NCI-H128 (cell line): ENCODE data around the gene EFTUD2.

Experiments
- DNase-seq: peaks from one replicate; lab custom pipeline; 2025; ENCODE audit not compliant: unreplicated experiment; lab: John Stamatoyannopoulos, UW

Gene EFTUD2

DNA sequence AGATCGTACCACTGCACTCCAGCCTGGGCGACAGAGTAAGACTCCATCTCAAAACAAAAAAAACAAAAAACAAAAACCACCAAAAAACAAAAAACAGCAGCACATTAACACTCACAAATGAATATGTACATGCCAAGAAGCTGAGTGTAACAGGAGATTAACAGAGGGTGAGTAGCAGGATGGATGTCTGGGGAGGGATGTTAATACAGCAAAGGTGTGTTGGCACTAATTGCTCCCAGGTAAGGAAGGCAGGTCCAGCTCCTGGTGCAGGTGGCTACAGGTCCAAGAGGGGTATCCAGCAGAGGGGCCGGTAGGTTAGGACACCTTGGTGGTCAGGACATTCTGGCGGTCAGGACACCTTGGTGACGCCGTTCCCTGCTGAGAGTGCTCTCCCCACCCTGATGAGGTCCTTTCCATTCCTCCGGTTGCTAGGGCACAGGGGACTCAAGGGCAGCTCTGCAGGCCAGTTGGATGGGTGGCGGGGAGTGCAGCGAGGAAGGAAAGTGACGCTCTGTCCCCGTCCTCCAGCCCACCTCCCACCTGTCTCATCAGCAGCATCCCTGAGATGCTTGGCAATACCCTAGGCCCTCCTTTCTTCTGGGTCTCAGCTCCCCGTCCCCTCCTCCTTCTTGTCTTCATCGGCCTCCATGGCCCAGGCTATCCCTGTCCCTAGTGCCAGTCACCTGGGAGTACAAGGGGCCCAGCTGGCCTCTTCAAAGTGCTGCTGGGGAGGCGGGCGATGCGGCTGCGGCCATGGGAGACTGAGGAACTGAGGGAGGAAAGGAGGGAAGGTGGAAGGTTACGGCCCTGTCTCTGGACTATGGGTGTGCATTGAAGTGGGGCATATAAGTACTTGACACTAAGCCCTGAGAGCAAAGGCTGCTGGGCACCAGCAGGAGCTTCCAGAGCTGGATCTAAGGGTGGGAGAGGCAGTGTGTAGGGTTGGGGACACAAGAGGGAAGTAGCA is 26.8 kb upstream of the EFTUD2 start:
- DNase-seq: no peak

DNA sequence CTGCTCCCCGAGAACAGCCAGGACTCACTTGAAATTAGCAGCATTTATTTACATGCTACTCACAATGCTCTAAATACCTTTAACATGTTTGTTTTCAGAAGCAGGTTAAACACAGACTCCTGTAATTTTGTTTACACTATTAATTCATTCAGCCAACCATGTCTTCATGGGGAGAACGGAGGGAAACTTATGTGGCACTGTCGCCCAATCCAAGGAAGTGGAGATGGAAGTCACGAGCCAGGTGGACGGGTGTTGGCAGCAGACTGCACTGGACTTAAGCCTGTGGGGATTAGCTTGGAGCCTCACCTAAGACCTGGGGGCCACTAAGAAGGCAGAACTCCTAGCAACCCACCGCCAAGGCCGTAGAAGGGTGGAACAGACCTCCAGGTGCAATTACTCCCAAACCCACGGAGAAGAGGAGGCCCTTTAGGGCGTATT is 24.9 kb upstream of the EFTUD2 start:
- no peak for DNase-seq

DNA sequence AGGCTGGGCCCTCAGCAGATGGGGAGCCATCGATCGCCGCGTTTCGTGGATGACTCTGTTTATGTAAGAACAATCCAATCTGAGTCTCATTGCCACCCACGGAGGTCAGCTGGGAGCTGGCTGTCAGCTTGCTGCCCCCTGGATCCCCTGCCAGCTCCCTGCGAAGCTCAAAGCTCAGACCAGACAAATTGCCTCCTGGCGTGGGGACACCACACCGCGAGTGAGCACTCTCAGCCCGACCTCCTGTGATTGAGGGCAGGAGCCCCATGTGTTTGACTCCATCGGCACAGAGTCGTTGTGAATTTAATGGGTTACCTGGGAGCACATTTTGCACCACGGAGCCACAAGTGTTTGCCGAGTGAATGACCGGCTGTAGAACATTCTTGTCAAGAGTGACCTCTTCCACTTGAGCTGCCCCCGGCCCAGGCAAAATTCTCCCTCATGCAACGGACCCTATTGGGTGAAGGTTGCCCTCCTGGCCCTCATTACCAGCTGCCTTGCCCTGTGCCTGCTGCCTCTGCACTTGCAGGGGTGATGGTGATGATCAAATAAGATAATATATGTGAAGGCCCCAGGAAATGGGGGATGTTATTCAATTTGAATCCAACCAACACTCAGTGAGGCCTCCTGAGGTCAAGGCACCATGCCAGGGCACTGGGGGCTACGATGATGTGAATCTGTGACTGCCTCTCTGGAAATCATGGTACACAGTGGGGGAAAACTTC is 23.7 kb upstream of the EFTUD2 start:
- DNase-seq: no peak

DNA sequence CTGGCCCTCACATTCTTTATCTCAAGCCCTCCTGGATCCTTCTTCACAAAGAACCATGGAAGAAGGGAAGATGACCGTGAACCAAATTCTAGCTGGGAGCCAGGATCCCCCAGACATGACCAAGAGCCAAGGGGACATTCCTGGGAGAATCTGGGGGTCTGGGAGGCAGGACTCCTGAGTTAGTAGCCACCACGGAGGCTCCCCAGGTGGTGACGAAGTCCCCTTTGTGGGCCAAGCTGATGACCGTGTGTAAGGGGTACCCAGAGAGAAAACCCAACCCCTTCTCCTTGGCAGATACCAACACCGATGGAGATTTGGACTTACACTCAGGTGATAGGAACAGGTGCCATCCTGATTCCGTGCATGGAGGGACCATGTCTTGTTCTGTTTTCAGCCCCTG is 22.9 kb upstream of the EFTUD2 start:
- DNase-seq: no peak

DNA sequence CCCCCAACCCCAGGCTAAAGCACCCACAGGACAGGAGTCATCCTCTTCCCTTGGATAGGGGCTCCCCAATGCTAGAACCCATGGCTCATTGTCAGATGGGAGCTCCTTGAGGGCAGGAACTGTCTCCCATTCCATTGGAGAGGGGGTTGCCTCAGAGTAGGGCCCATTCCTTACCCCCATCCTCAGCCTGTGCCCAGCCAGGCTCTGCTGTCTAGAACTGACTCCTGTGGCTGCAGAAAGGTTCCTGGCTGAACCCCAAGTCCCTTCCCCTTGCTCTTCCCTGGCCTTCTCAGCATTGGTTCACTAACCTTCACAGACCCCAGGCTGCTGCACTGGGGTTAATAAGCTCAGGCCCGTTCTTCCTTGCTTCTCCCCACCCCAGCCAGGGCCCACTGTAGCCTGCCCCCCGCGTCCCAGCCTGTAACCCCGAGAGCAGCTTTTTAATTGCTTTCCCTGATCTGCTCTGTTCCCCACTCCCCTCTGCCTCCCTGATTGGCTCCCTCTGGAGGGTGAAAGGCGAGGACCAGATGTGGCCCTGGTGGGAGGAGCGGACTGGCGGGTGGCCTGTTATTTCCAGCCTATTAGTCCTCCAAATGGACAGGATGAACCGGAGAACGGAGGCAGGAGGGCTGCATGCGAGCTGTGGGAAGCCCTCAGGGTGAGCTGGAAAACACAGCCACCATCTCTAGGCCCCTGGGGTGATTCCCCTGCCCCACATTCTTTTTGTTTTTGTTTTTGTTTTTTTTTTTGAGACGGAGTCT is 22.1 kb upstream of the EFTUD2 start:
- no peak for DNase-seq

DNA sequence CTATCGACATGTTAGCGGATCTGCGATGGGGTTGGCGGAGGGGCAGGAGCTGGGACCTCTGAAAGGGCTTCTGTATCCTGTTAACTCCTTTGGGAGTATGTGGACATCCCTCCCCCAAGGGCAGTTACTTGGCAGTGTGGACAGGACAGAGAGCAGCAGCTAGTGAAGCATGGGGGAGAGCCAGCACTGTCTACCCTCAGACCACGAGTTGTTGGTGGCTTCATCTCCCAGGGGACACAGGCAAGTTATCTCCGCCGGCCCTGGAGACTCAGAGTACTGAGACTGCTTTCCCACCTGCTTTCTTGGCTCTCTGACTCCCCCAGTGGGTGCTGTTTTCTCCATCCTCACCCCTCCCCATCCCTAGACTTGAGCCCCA is 21.3 kb upstream of the EFTUD2 start:
- DNase-seq: no peak

DNA sequence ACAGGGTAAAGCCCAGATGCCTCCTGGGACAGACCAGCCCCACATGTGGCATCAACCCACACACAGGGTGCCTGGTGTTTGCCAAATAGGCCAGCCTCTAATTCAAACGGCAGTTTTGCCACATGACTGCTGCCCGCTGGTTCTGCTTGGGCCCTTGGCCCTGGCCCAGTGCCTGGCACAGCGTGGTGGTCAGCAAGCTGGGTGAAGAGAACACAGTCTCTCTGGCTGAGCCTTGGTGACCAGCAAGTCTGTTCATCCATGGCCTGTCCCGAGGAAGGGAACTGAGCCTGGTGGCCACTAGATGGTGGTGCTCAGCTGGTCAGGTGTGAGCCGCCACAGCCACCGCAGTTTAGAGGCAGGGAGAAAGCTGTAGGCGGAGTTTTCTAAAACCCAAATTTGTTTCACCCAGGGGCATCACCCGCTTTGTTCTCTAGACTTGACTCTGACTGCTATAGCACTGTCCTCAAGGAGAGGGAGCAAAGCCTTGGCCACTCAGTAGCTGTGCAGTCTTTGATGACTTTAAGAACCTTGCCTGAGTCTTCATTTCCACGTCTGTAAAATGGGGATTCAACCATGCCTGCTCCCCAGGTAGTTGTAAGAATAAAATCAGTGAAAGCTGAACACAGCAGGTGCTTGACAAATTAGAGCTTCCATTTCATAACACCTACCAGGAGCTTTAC is 20.8 kb upstream of the EFTUD2 start:
- peak; percentile 19 for DNase-seq

DNA sequence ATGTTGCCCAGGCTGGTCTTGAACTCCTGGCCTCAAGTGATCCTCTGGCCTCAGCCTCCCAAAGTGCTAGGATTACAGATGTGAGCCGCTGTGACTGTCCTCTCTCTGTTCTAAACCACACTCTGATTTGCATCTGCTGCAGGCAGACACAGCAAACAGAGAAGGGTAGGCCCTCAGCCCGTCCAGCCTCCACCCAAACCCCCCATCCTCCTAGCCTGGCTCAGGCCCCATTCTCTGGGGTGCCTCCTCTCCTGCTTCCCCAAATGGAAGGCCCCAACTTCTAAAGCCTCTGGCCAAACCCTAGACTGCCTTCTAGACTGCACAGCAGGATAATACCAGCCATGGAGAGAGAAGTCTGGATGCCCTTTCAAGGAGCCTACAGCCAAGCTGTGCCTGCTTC is 20.2 kb upstream of the EFTUD2 start:
- DNase-seq: no peak

DNA sequence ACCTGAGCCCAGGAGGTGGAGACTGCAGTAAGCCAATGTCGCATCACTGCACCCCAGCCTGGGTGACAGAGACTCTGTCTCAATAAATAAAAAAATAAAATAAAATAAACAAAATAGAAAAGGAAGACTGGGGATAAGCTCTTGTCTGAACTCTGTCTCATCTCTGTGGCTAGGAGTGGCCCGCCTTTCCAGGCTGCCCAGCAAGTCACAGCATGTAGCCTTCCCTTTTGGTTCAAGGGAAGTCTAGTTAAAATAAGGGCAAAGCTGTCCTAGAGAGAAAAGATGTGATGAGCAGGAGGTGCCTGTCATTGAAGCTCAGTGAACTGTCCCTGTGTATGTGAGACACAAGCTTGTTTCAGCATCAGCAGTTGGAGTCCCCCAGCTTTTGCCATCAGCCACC is 18.8 kb upstream of the EFTUD2 start:
- DNase-seq: no peak

DNA sequence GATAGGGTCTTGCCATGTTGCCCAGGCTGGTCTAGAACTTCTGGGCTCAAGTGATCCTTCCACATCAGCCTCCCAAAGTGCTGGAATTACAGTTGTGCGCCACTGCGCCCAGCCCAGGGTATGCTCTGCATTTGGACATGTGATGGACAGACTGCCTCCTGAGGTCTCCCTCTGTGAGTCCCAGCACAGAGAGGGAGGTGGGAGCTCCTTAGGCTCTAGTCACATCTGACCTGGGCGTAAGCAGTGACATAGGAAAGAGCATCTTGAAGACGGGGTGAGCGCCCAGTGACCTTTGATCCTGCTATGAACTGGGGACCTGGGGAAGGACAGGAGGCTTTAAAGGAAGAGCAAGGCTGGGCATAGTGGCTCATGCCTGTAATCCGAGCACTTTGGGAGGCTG is 18.2 kb upstream of the EFTUD2 start:
- DNase-seq: no peak

DNA sequence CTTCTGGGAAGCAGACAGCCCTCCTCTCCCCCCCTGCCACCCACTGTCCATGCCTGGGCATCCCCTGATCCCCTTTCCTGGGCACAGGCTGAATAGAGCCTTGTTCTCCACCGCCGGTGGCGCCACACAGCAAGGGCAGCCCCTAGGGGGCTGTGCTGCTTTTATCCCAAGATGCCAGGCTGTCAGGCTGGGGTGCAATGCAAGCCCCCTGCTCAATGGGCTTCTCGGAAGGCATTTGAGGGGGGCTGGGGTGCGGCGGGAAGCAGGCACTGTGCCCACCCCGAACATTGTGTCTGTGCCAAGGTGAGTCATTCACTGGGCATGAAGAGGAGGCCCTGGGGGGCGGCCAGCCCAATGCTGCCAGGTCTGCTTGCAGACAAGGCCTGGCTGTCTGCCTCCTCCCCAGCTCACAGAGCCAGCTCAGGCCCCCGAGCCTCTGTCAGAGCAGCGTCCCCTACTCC is 17.6 kb upstream of the EFTUD2 start:
- no peak for DNase-seq

DNA sequence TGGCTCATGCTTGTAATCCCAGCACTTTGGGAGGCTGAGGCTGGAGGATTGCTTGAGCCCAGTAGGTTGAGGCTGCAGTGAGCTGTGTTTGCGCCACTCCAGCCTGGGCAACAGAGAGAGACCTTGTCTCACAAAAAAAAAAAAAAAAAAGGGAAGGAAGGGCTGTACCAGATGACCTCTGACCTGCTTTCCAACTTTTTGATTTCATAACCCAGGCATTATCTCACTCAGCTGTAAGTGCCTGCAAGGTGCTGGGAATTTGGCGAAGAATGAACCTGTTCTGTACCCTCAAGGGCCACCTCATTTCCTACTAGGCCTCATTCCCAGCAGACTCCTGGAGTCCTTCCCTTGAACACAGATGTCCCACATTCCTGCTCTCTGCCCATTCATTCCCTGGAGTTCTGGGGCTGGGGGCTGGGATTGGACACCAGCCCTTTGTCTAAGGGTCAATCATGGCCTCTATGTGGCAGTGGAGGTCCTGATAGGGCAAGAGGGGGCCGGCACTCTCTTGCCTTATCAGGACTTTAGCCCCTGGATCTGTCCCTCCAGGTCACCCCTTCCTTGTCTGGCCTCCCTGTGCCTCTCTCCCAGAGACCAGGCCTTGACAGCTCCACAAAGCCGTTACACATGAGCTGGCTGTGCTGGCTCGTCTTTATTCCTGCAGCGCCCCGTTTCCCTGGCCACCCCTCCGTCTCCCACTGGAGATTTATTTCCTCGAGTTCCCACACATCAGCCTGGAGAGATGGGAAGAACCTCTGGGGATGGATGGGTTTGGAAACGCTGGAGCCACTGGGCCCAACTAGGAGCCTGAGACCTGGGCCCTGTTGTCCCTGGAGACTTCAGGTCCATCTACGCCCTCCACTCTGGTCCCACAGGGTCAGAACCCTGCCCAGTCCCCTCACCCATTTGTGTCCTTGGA is 16.9 kb upstream of the EFTUD2 start:
- DNase-seq: no peak

DNA sequence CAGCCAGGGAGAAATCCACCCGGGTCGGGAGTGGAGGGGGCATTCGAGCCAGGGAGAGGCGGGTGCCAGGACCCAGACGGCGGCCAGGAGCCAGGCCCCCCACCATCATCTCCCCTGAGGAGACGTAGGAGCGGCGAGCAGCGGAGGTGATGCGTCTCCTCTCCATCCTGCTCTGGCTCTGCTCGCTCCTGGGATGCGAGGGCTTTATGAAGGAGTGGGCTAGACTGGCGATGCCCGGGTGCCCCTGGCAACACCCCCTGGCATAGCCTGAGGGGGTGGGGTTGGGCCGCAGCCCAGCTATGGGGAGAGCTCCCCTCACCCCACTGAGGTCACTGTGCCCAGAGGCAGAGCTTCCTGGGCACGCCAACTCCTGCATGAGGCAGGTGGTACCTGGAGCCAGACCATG is 16.1 kb upstream of the EFTUD2 start, which contains the start of gene GFAP:
GFAP (minus strand) TSS at position 180 of the 406 bp plus-strand sequence; CDS start at position 166, 14 bp downstream.
- DNase-seq: no peak

DNA sequence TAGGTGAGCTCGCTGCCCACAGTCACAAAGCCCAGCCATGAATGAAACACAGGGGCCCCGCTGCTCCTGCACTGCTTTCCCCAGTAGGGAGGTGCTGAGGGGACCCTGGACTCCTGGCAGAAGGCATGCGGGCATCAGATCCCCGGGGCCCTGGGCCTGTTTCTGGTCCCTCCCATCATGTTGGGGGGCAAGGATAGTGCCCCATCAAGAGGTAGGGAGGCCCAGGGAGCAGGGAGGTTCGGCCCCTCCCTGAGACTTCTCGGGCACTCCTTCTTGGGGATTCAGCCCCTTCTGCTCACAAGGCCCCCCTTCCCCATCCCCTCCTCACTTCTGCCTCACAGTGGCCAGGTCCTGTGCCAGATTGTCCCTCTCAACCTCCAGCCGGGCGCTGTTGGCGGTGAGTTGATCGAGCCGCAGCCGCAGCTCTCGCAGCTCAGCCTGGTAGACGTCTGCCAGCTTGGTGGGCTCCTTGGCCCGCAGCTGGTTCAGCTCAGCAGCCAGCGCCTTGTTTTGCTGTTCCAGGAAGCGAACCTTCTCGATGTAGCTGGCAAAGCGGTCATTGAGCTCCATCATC is 15.5 kb upstream of the EFTUD2 start:
- no peak for DNase-seq

DNA sequence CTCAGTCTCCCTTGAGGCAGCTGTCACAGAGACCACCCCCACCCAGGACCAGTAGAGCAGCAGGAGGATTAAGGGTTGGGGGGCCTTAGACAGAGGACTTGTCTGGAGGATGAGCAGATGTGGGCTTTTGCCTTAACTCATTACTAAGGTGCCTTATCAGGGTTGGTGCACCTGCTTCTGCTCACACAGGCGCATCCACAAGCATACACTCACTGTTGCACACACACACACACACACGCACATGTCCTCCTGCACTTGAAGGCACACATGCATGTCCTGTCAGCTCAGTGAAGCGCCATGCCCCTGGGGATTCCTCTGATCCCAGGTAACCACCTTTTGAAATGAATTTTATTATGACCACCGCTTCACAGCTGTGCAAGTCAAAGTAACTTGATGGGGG is 14.9 kb upstream of the EFTUD2 start:
- no peak for DNase-seq

DNA sequence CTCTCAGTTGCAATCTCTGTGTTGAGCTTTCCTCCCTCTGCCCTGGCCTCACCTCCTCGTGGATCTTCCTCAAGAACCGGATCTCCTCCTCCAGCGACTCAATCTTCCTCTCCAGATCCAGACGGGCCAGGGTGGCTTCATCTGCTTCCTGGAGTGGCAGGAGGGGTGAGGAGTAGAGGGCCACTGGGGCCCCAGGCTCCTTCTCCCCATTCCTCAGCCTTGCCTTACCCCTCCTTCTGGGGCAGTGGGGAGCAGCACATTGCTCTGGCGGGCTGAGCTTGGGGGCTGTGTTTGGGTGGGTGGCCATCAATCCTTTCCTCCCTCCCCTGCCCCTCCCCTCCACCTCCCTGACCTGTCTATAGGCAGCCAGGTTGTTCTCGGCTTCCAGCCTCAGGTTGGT is 14.4 kb upstream of the EFTUD2 start:
- DNase-seq: no peak

DNA sequence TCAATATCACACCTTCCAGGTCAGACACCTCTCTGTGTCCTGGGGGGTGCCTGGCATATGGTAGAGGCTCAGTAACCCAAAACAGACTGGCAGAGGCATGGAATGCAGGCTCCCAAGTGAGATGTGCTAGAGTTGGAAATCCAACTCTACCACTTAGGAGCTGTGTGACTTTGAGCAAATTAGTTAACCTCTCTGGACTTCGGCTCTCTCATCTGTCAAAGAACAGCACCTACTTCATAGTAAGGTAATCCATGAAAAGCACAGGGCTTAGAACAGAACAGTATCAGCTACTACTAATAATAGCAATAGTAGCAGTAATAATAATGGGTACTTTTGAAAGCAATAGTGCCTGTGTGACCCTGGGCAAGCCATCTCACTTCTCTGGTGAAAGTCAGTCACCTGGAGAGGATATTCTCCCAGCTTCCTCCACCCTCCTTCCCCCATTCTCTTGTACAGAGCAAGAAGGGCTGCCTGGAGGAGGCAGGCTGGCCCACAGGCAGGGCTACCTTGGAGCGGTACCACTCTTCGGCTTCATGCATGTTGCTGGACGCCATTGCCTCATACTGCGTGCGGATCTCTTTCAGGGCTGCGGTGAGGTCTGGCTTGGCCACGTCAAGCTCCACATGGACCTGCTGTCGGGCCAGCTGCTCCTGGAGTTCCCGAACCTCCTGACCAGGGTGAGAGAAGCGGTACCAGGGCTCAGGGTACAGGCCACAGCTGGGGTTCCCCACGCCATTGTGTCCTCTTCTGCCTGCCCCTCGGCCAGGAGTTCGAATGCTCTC is 13.7 kb upstream of the EFTUD2 start:
- DNase-seq: no peak

DNA sequence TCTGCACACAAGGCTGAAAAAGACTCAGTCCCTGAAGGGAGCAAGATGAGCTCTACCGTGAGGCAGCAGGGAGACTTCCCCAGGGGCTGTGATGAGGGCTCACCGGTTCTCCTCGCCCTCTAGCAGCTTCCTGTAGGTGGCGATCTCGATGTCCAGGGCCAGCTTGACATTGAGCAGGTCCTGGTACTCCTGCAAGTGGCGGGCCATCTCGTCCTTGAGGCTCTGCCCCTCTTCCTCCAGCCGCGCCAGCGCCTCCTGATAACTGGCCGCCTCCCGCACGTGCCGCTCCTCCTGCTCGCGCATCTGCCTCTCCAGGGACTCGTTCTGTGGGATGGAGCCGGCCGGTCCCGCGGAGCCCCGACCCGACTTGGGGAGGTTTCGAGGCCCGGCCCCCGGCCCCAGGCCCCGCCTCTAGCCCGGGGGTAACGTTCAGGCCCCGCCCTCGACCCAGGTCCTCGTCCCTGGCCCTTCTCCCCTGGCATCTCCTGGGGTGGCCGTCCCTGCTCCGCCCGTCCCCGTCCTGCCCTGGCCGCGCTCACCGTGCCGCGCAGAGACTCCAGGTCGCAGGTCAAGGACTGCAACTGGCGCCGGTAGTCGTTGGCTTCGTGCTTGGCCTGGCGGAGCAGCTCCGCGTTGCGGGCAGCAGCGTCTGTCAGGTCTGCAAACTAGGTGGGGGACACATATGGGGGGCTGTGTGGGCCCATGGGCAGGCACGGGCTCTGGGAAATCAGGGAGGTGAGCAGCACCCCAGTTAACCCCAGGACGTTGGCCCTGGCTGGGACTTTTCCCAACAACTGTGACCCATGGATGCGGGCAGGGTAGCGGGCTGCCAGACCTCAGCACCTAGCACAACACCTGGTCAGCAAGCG is 12.1 kb upstream of the EFTUD2 start:
- no peak for DNase-seq
